Breast epithelium (tissue), 4 donors: ENCODE data around the gene ADGRB2. TPM values are rescaled to one million over a fixed set of nuclear protein-coding genes. Genes with fewer than 3 reads are reported as not detected.

Experiments
- DNase-seq, 2 donors: peaks; one replicate each; pipeline ENCODE4 v3.0.0-alpha.2; 2019; ENCODE audit warnings: low spot score in 2 of 2
- H3K27ac ChIP-seq, 2 donors: fragments of 200-600 bp; sonication (generic) in 1 of 2; one replicate each; pipeline ENCODE4 v1.5.1; 2016 to 2019; ENCODE audit warnings: mild to moderate bottlenecking in 1 of 2
- H3K27me3 ChIP-seq, 2 donors: fragments of 200-600 bp; sonication (generic) in 1 of 2; one replicate each; pipeline versions ENCODE4 v1.5.1 to v1.6.0; 2017 to 2019; ENCODE audit warnings: control low read depth in 1 of 2, mild to moderate bottlenecking in 1 of 2
- H3K36me3 ChIP-seq: fragments of 200-600 bp; one replicate; pipeline ENCODE4 v1.5.1; 2019
- H3K4me1 ChIP-seq, 2 donors: fragments of 200-600 bp; sonication (generic); one replicate each; pipeline ENCODE4 v1.5.1; 2016 to 2019; ENCODE audit warnings: control low read depth in 1 of 2
- H3K4me3 ChIP-seq, 3 donors: fragments of 200-600 bp; sonication (generic); 1 replicate in 2 of 3; 2 replicates in 1 of 3; pipeline ENCODE4 v1.5.1; 2016 to 2019; ENCODE audit warnings: mild to moderate bottlenecking in 3 of 3, moderate library complexity in 2 of 3
- H3K9me3 ChIP-seq, 2 donors: fragments of 200-600 bp; sonication (generic) in 1 of 2; one replicate each; pipeline ENCODE4 v1.5.1; 2016 to 2019; ENCODE audit warnings: control low read depth in 1 of 2
- POLR2A ChIP-seq: fragments of 450-650 bp; IDR thresholded peaks from one replicate; pipeline ENCODE4 v1.6.1; 2016; ENCODE audit warnings: antibody characterized with exemption, mild to moderate bottlenecking, moderate library complexity
- POLR2AphosphoS5 ChIP-seq, 3 donors: sonication (generic); formaldehyde crosslinking; IDR thresholded peaks; one replicate each; pipeline ENCODE4 v1.6.1; 2017; ENCODE audit warnings: antibody characterized with exemption in 3 of 3
- intact Hi-C: fragments of 100-400 bp; cut with DNase I; formaldehyde crosslinking; loops from one replicate; pipeline ENCODE4 v1.15.1; 2023; ENCODE audit warnings: low total_unique reads
- total RNA-seq, 3 donors: library from RNA; depleted of rRNA; stranded (reverse); fragments of >200 nt; gene quantifications; one replicate each; pipeline ENCODE4 v1.1.0, GENCODE V29; 2016
- TF ChIP-seq, protein P1 (sequence below), 3 donors: fragments of 450-650 bp; IDR thresholded peaks; one replicate each; pipeline ENCODE4 v1.5.1; 2016 to 2017; ENCODE audit warnings: antibody characterized with exemption in 3 of 3, mild to moderate bottlenecking in 3 of 3, moderate library complexity in 3 of 3

The ADGRB2 gene
- total RNA-seq, 3 donors from 2014 or later = 1.3 to 4.9 (median 2.9) TPM

DNA sequence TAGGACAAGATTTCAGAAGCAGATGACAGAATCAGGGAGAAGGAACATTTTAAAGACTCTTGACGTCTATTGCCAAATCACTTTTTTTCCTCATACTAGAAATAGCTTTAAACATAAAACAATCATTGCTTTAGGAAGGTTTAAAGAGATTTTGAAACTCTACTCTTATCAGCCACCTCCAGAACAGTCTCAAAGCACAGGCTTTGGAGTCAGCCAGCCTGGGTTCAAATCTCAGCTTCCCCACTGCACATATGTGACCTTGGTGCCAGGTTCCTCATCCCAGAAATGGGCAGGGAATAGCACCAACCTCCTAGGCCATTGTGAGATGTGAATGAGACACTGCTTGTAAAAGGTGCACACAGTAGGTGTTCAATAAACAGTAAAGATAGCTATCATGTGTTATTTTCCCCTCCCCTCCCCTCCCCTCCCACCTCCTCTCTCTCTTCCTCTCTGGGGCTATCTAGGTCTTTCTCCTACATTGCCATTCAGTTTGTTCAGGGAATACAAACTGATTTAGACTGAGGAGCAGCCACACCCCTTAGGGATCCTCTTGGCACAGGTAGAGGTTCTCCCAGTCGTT, 31.0 kb upstream of the ADGRB2 start:
- Histone ChIP-seq H3K27me3 (no peaks in the 10 kb centered on the region), H3K36me3 (no peaks in the 10 kb centered on the region), H3K27ac (no peak overlapping the region), H3K4me1 (peaks cover 0 to 2% of the 10 kb centered on the region in 2 donors), H3K9me3 (no peaks in the 10 kb centered on the region), H3K4me3 (no peak overlapping the region)
- DNase-seq = no peak
- intact Hi-C loops = no loop called here
- TF ChIP-seq, protein P1, sequence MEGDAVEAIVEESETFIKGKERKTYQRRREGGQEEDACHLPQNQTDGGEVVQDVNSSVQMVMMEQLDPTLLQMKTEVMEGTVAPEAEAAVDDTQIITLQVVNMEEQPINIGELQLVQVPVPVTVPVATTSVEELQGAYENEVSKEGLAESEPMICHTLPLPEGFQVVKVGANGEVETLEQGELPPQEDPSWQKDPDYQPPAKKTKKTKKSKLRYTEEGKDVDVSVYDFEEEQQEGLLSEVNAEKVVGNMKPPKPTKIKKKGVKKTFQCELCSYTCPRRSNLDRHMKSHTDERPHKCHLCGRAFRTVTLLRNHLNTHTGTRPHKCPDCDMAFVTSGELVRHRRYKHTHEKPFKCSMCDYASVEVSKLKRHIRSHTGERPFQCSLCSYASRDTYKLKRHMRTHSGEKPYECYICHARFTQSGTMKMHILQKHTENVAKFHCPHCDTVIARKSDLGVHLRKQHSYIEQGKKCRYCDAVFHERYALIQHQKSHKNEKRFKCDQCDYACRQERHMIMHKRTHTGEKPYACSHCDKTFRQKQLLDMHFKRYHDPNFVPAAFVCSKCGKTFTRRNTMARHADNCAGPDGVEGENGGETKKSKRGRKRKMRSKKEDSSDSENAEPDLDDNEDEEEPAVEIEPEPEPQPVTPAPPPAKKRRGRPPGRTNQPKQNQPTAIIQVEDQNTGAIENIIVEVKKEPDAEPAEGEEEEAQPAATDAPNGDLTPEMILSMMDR (IDR thresholded peaks at IDR 0.05) = no peak
- no peak for TF ChIP-seq POLR2A
- no peak for TF ChIP-seq POLR2AphosphoS5 (IDR thresholded peaks at IDR 0.05)

GRCh38 chr1:31793586-31794285, 29.6 kb upstream of the ADGRB2 start:
- Histone ChIP-seq H3K27me3 (no peaks in the 10 kb centered on the region), H3K4me3 (no peak overlapping the region), H3K9me3 (no peaks in the 10 kb centered on the region), H3K36me3 (no peaks in the 10 kb centered on the region), H3K27ac (no peak overlapping the region), H3K4me1 (peaks cover 2% of the 10 kb centered on the region in 2 donors)
- intact Hi-C loops = no loop called here
- TF ChIP-seq, protein P1 (IDR thresholded peaks at IDR 0.05) = no peak
- TF ChIP-seq POLR2A (no peak), POLR2AphosphoS5 (IDR thresholded peaks at IDR 0.05) (no peak)
- DNase-seq = peak in 1 of 2 donors; percentile 33

DNA sequence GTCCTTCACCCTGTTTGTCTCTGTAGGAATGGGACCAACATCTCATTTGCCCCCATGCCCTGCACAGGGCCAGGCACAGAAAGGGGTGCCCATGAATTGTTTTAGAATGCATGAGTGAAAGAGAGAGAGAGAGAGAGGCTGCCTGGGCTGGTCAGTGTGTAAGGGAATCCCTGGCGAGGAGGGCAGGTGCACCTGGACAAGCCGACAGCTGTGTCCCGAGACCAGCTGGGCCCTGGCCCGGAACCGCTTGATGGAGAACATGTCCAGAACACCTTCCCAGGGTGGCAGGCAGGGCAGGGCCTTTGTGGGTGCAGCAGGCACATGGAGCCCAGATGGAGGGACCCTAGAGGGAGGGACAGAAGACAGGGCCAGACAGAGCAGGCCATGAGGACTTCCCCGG, 28.9 kb upstream of the ADGRB2 start:
- intact Hi-C loops = no loop called here
- Histone ChIP-seq H3K4me1 (peaks cover 1 to 5% of the 10 kb centered on the region in 2 donors), H3K27ac (no peak overlapping the region), H3K27me3 (no peaks in the 10 kb centered on the region), H3K4me3 (no peak overlapping the region), H3K36me3 (no peaks in the 10 kb centered on the region), H3K9me3 (no peaks in the 10 kb centered on the region)
- TF ChIP-seq POLR2AphosphoS5 (IDR thresholded peaks at IDR 0.05) (no peak), POLR2A (no peak)
- TF ChIP-seq, protein P1 (IDR thresholded peaks at IDR 0.05) = no peak
- peak in 1 of 2 donors; percentile 19 for DNase-seq

GRCh38 chr1:31792541-31792940, 28.4 kb upstream of the ADGRB2 start:
- DNase-seq = peak in 1 of 2 donors; percentile 34
- no peaks in the 10 kb centered on the region for H3K27me3 ChIP-seq
- no peak overlapping the region for H3K27ac ChIP-seq
- no peak overlapping the region for H3K4me3 ChIP-seq
- H3K9me3 ChIP-seq = no peaks in the 10 kb centered on the region
- TF ChIP-seq POLR2A (no peak), POLR2AphosphoS5 (IDR thresholded peaks at IDR 0.05) (no peak)
- TF ChIP-seq, protein P1 (IDR thresholded peaks at IDR 0.05) = no peak
- H3K4me1 ChIP-seq = peaks cover 0 to 5% of the 10 kb centered on the region in 2 donors
- intact Hi-C loops = no loop called here
- H3K36me3 ChIP-seq = no peaks in the 10 kb centered on the region

GRCh38 chr1:31792116-31792515, 28.0 kb upstream of the ADGRB2 start:
- intact Hi-C loops = no loop called here
- Histone ChIP-seq H3K36me3 (no peaks in the 10 kb centered on the region), H3K4me3 (no peak overlapping the region), H3K27ac (no peak overlapping the region), H3K27me3 (no peaks in the 10 kb centered on the region), H3K9me3 (no peaks in the 10 kb centered on the region), H3K4me1 (peaks cover 0 to 5% of the 10 kb centered on the region in 2 donors)
- no peak for TF ChIP-seq POLR2AphosphoS5 (IDR thresholded peaks at IDR 0.05)
- TF ChIP-seq, protein P1 (IDR thresholded peaks at IDR 0.05) = no peak
- no peak for TF ChIP-seq POLR2A
- peak in 1 of 2 donors; percentile 19 for DNase-seq
